ENCODE results near the gene MRPL23. TPM values are rescaled to one million over a fixed set of nuclear protein-coding genes. Genes with fewer than 3 reads are reported as not detected.

The MRPL23 gene
- total RNA-seq, 1 experiment from 2014 or later = 76.3 TPM

DNA sequence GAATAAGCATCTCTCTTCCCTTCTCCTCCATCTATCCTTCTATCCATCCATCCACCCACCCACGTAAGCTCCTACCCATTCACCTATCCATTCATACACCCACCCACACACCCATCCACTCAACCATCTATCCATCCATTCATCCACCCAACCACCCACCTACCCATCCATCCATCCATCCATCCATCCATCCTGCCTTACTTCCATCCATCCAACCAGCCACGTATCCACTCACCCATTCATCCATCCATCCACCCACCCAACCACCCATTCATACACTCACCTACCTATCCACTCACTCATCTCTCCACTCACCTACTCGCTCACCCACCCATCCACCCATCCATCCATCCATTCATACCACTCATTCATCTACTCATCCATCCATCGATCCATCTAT is 14.5 kb upstream of the MRPL23 start:
- H3K27ac ChIP-seq = no peak overlapping the region
- H3K27me3 ChIP-seq (ENCODE audit: insufficient read depth, low read depth) = peaks cover 42% of the 10 kb centered on the region
- no TSS peak for BruUV-seq (replicated peaks)
- no peak overlapping the region for H3K4me2 ChIP-seq
- no peak overlapping the region for H3K4me3 ChIP-seq
- H2AFZ ChIP-seq = no peak overlapping the region
- no peaks in the 10 kb centered on the region for H3K4me1 ChIP-seq (replicated peaks; ENCODE audit: insufficient read depth)
- H3F3A ChIP-seq (ENCODE audit: insufficient read depth, low read depth) = no peaks in the 10 kb centered on the region
- TF ChIP-seq EZH2 (IDR thresholded peaks at IDR 0.05; ENCODE audit: low read depth) = no peak
- TF ChIP-seq, protein P1, sequence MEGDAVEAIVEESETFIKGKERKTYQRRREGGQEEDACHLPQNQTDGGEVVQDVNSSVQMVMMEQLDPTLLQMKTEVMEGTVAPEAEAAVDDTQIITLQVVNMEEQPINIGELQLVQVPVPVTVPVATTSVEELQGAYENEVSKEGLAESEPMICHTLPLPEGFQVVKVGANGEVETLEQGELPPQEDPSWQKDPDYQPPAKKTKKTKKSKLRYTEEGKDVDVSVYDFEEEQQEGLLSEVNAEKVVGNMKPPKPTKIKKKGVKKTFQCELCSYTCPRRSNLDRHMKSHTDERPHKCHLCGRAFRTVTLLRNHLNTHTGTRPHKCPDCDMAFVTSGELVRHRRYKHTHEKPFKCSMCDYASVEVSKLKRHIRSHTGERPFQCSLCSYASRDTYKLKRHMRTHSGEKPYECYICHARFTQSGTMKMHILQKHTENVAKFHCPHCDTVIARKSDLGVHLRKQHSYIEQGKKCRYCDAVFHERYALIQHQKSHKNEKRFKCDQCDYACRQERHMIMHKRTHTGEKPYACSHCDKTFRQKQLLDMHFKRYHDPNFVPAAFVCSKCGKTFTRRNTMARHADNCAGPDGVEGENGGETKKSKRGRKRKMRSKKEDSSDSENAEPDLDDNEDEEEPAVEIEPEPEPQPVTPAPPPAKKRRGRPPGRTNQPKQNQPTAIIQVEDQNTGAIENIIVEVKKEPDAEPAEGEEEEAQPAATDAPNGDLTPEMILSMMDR (conservative IDR thresholded peaks at IDR 0.05) = no peak
- H3K36me3 ChIP-seq (ENCODE audit: low read depth) = no peaks in the 10 kb centered on the region
- no peak for DNase-seq
- ChIA-PET POLR2A (ENCODE audit: unreplicated experiment) (no interaction called here), CTCF (no interaction called here)
- H3K79me2 ChIP-seq (ENCODE audit: low read depth) = no peaks in the 10 kb centered on the region
- no peaks in the 10 kb centered on the region for H3K9me3 ChIP-seq (ENCODE audit: insufficient read depth, low read depth)
- no peaks in the 10 kb centered on the region for H4K20me1 ChIP-seq (ENCODE audit: insufficient read depth)
- intact Hi-C loops (cut with micrococcal nuclease; ENCODE audit: unreplicated experiment) = no loop called here
- H3K9me2 ChIP-seq (ENCODE audit: insufficient read depth) = no peaks in the 10 kb centered on the region

DNA sequence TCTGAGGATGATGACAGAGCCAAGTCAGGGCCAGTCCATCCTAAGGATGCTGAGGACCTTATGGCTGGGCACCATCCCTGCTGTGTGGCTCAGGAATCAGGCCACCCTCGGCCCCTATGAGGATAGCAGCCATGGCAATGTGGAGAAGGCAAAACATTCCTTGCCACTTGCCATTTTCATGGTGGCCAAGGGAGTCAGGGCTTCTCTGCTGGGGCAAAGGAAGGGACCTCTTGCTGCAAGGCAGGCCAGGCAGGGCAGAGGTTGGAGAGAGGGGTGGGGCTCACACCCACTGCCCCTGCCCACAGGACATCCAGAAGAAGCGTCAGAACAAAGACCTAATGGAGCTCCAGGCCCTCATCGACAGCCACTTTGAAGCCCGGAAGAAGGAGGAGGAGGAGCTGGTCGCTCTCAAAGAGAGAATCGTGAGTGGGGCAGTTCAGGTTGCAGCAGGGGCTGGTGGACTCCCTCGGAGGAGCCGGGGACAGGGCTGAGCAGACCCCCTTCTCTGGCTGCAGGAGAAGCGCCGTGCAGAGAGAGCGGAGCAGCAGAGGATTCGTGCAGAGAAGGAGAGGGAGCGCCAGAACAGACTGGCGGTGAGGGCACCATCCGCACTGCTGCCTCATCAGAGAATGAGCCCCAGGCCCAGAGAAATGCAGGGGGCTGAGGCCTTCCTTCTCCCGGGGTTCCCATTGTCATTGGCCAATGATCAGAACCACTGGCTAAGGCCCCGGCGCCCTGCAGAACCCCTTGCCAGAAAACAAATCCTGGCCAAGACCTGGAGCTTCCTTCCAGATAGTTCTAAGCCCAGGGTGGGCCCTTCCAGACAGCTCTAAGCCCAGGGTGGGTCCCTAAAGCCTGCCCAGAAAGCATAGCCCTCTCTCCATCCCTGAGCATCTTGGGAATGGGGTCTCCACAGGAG is 13.5 kb upstream of the MRPL23 start:
- Histone ChIP-seq H3K9me3 (ENCODE audit: insufficient read depth, low read depth) (no peaks in the 10 kb centered on the region), H3K36me3 (ENCODE audit: low read depth) (no peaks in the 10 kb centered on the region), H3K4me2 (no peak overlapping the region), H4K20me1 (ENCODE audit: insufficient read depth) (no peaks in the 10 kb centered on the region), H3K4me3 (no peak overlapping the region), H3K9me2 (ENCODE audit: insufficient read depth) (no peaks in the 10 kb centered on the region), H3K27ac (no peak overlapping the region), H3F3A (ENCODE audit: insufficient read depth, low read depth) (no peaks in the 10 kb centered on the region), H3K79me2 (ENCODE audit: low read depth) (no peaks in the 10 kb centered on the region), H3K27me3 (ENCODE audit: insufficient read depth, low read depth) (peaks cover 42% of the 10 kb centered on the region), H2AFZ (no peak overlapping the region), H3K4me1 (replicated peaks; ENCODE audit: insufficient read depth) (no peaks in the 10 kb centered on the region)
- TF ChIP-seq, protein P1 (conservative IDR thresholded peaks at IDR 0.05) = no peak
- no peak for TF ChIP-seq EZH2 (IDR thresholded peaks at IDR 0.05; ENCODE audit: low read depth)
- DNase-seq = no peak
- intact Hi-C loops (cut with micrococcal nuclease; ENCODE audit: unreplicated experiment) = no loop called here
- CTCF ChIA-PET = interaction anchor here (0.5 kb wide), 1 partner anchor 13 kb away, joined by 14 read pairs; no protein-coding TSS in a partner anchor
- no TSS peak for BruUV-seq (replicated peaks)
- POLR2A ChIA-PET (ENCODE audit: unreplicated experiment) = no interaction called here

DNA sequence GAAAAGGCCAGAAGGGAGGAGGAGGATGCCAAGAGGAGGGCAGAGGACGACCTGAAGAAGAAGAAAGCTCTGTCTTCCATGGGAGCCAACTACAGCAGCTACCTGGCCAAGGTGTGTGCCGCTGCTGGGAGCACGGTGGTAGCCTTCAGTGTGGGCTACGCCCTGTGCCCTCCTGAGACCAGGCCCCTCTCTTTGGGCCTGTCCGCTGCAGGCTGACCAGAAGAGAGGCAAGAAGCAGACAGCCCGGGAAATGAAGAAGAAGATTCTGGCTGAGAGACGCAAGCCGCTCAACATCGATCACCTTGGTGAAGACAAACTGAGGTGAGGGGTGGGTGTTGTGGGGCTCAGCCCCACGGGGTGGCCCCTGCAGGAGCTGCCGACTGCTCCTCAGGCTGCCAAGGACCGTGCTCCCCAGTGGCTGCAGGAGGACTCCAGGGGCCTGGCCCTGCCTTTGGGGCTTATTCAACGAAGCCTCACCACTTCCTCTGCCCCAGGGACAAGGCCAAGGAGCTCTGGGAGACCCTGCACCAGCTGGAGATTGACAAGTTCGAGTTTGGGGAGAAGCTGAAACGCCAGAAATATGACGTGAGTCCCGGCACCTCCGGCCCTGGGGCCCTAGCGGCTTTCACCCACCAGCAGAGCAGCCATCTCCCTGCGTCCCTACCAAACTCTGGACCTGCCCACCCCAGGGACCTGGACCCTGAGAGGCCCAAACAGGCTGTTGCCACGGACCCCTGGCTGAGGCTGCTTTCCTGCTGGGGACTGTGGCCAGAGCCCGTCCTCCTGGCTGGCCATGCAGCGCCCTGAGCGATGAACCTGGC is 12.6 kb upstream of the MRPL23 start:
- Histone ChIP-seq H3K27me3 (ENCODE audit: insufficient read depth, low read depth) (peaks cover 42% of the 10 kb centered on the region), H4K20me1 (ENCODE audit: insufficient read depth) (no peaks in the 10 kb centered on the region), H3K36me3 (ENCODE audit: low read depth) (no peaks in the 10 kb centered on the region), H3F3A (ENCODE audit: insufficient read depth, low read depth) (no peaks in the 10 kb centered on the region), H3K4me1 (replicated peaks; ENCODE audit: insufficient read depth) (no peaks in the 10 kb centered on the region), H3K9me3 (ENCODE audit: insufficient read depth, low read depth) (no peaks in the 10 kb centered on the region), H3K27ac (no peak overlapping the region), H2AFZ (no peak overlapping the region), H3K4me2 (no peak overlapping the region), H3K4me3 (no peak overlapping the region), H3K79me2 (ENCODE audit: low read depth) (no peaks in the 10 kb centered on the region), H3K9me2 (ENCODE audit: insufficient read depth) (no peaks in the 10 kb centered on the region)
- POLR2A ChIA-PET (ENCODE audit: unreplicated experiment) = interaction anchor here (0.5 kb wide), 1 partner anchor 980 kb away, joined by 6 read pairs; no protein-coding TSS in a partner anchor
- intact Hi-C loops (cut with micrococcal nuclease; ENCODE audit: unreplicated experiment) = no loop called here
- no peak for DNase-seq
- no peak for TF ChIP-seq EZH2 (IDR thresholded peaks at IDR 0.05; ENCODE audit: low read depth)
- CTCF ChIA-PET = no interaction called here
- BruUV-seq (replicated peaks) = no TSS peak
